NB4 (cell line): ENCODE results near the gene WTAP.
"Not testable (repeated sequence)": the region's sequence is repeated elsewhere in the genome, so short reads cannot be mapped to it uniquely, and the experiment has no call there.

Experiments
- DNase-seq: peaks from one replicate; pipeline ENCODE4 v3.0.0; 2010; ENCODE audit warnings: low read depth
- H3K4me3 ChIP-seq: one replicate; pipeline ENCODE4 v1.5.1; 2011; ENCODE audit warnings: mild to moderate bottlenecking, low read depth, low read length, moderate library complexity
- MYC ChIP-seq: IDR thresholded peaks from 2 replicates; pipeline ENCODE4 v1.6.1; 2011; ENCODE audit warnings: low read depth, low read length
- POLR2A ChIP-seq: IDR thresholded peaks from 2 replicates; pipeline ENCODE4 v1.6.1; 2011; ENCODE audit warnings: mild to moderate bottlenecking; ENCODE audit not compliant: insufficient read length; ENCODE audit errors: extremely low read depth
- TF ChIP-seq, protein P1 (sequence below): IDR thresholded peaks from one replicate; pipeline ENCODE4 v1.5.1; 2012; ENCODE audit warnings: low read depth, low read length
- TF ChIP-seq, protein P2 (sequence below): IDR thresholded peaks from 2 replicates; pipeline ENCODE4 v1.6.1; 2011; ENCODE audit warnings: low read depth, low read length

WTAP gene

DNA sequence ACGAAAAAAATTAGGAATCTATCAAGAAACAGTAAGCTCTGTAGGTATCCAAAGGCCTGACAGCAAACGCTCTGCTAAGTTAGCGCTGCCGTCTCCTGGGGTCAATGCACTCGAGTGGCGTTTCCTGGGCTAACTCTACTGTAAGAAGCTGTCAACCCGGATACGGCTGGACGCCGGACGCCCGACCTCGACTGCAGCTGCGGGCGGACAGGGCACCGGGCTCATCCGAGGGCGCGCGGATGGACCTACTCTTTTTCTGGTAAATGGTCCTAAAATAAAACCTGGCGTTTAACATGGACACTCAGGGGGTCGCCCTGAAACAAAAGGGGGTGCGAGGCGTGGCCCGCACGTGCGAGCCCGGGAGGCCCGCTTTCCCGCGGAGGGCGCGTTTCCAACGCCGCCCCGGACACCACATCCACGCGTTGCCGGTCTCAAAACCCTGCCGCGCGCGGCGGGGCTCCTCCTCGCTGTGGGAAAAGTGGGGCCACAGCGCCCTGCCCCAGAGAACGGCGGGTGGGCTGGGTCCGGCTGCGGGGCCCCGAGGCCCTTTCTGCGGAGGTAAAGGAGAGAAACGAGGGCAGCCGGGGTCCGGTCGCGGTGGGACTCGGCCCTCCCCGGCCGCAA lies 61.6 kb downstream of the WTAP start:
- TF ChIP-seq POLR2A (no peak), MYC (peak; percentile 68; the same call in 1 of the 2 replicates)
- TF ChIP-seq, protein P1, sequence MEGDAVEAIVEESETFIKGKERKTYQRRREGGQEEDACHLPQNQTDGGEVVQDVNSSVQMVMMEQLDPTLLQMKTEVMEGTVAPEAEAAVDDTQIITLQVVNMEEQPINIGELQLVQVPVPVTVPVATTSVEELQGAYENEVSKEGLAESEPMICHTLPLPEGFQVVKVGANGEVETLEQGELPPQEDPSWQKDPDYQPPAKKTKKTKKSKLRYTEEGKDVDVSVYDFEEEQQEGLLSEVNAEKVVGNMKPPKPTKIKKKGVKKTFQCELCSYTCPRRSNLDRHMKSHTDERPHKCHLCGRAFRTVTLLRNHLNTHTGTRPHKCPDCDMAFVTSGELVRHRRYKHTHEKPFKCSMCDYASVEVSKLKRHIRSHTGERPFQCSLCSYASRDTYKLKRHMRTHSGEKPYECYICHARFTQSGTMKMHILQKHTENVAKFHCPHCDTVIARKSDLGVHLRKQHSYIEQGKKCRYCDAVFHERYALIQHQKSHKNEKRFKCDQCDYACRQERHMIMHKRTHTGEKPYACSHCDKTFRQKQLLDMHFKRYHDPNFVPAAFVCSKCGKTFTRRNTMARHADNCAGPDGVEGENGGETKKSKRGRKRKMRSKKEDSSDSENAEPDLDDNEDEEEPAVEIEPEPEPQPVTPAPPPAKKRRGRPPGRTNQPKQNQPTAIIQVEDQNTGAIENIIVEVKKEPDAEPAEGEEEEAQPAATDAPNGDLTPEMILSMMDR, result no peak
- TF ChIP-seq, protein P2, sequence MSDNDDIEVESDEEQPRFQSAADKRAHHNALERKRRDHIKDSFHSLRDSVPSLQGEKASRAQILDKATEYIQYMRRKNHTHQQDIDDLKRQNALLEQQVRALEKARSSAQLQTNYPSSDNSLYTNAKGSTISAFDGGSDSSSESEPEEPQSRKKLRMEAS, result peak; percentile 45; the same call in 1 of the 2 replicates
- peak overlapping the region; percentile 96 for H3K4me3 ChIP-seq
- peak; percentile 72 for DNase-seq

DNA sequence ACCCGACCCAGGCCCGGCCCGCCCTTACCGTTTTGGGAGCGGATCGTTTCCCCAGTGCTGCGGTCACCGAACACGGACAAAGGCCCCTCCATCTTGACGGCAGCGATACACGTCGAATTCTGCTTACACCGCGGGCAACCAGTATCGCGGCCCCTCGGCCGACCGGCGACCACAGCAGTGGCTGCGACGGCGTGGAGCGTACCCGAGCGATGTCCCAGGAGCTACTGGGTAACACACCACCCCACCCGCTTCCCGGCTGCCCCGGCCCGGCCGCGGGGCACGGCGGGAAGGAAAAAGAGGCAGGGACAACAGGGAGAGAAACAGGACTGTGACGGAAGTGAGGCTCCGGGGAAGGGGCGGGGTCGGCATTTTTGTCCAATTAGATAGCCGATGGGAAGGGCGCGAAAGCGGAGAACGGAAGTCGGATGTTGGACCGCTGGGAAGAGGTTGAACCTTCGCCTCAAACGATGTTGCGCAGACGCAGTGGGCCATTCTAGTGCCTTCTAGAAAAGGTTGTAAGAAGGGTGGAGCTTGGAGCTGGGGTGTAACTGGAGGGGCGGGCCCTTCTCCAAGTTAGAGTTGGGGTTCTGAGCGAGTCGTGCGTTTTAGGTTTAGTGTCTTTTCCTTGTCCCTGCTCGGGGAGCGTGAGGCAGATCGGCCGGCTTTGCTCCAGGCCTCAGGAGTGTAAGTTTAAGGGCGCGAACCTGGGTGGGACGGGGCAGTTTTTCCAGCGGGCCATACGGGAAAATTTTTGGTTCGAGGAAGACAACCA lies 62.3 kb downstream of the WTAP start, which contains the start of gene TCP1:
Gene TCP1 (minus strand): TSS at position 226 of the 772 bp plus-strand sequence. CDS start 134 bp downstream, at position 92.
- DNase-seq, result peak; percentile 100
- TF ChIP-seq POLR2A (peak; percentile 94), MYC (no peak; the same call in 1 of the 2 replicates)
- TF ChIP-seq, protein P1, result no peak
- TF ChIP-seq, protein P2, result no peak
- peak within 1 kb of the TSS; percentile 96 for H3K4me3 ChIP-seq

DNA sequence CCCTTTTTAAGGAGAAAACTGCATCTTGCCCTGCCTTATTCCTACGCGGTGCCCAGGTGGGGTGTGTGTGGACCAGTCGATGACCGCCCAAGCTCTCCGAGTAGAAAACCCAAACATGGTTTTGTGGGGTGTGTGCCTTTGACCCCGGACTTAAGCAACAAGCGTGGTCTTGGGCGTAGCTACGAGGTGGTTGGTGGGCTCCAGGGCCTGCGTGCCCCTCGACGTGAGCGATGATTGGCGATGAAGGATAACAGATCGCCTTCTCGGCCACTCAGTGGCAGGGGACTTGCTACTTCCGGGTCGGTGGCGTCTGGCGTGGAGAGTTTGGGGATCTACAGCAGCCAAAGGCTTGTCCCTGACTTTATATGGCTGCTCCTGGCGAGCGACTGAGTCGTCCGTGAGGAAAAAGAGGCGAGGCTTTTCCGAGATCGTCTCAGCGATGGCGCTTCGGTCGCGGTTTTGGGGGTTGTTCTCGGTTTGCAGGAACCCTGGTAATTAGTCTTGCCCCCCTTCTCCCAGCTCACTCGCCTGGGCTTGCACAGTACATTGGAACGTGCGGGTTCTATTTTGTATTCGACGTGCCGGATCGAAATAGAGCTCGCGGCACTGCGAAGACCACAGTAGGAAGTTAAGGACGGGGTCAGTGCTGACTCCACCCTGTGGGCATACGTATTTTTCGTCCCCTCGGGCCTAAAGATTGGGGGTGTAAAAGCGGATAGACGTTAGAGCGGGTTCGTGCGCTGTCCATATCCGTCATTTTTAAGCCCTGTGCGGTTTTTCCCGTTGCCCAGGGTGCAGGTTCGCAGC lies 63.0 kb downstream of the WTAP start, which contains the start of gene MRPL18:
Gene MRPL18 (plus strand): TSS at position 319 of the 807 bp plus-strand sequence. CDS start 121 bp downstream, at position 440.
- H3K4me3 ChIP-seq, result peak within 1 kb of the TSS; percentile 96
- peak; percentile 100 for DNase-seq
- TF ChIP-seq, protein P2, result peak; percentile 81
- TF ChIP-seq POLR2A (peak; percentile 74), MYC (peak; percentile 87)
- TF ChIP-seq, protein P1, result no peak

DNA sequence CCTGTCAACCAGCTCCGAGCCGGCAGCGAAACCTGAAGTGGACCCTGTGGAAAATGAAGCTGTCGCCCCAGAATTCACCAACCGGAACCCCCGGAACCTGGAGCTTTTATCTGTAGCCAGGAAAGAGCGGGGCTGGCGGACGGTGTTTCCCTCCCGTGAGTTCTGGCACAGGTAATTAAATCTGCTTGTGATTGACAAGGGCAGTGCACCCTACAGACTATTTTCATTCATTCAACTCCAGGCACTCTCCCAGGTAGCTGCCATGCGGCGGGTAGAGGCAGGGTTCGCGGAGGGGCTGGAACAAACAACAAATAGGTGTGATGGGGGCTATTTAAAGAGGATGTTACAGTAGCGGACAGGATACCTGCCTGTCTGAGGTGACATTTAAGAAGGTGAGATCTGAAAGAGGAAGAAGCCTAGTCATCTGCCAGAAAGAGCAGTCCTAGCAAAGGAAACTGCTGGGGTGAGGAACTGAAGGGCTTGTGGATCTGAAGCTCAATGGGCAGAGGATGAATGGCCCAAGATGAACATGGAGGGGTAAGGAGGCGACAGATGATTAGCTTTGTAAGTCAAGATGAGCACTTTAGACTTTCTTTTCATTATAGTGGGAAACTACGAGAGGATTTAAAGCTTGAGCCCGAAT lies 63.8 kb downstream of the WTAP start:
- peak; percentile 57 for DNase-seq
- H3K4me3 ChIP-seq, result peak overlapping the region; percentile 96
- TF ChIP-seq MYC (no peak), POLR2A (no peak)
- TF ChIP-seq, protein P2, result no peak
- TF ChIP-seq, protein P1, result no peak

DNA sequence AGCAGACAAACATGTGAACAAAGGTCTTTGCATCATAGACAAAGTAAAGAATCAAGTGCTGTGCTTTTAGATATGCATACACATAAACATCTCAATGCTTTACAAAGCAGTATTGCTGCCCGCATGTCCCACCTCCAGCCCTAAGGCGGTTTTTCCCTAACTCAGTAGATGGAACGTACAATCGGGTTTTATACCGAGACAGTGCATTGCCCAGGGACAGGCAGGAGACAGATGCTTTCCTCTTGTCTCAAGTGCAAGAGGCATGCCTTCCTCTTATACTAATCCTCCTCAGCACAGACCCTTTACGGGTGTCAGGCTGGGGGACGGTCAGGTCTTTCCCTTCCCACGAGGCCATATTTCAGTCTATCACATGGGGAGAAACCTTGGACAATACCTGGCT lies 67.7 kb downstream of the WTAP start:
- DNase-seq, result not testable (repeated sequence)

More for the DNA sequence above, 67.7 kb downstream of the WTAP start:
- H3K4me3 ChIP-seq, result not testable (repeated sequence)
